HepG2 (cell line): ENCODE results near the gene MMP24OS. TPM values are rescaled to one million over a fixed set of nuclear protein-coding genes. Genes with fewer than 3 reads are reported as not detected.
A peak's percentile ranks its signal among the peaks of the same experiment; 100 is the strongest.

ENCODE experiments used
- ATAC-seq: fragments of 200-7000 bp; cut with Tn5 transposase; 3 replicates; pipeline ENCODE4 v1.9.1; 2020; ENCODE audit warnings: mild to moderate bottlenecking, moderate library complexity
- BruUV-seq: library from RNA; stranded (reverse); fragments of 400-500 nt; replicated peaks from 2 replicates; lab custom pipeline; 2021; lab: Mats Ljungman, UMichigan
- CTCF ChIA-PET: fragments of 300-600 bp; formaldehyde crosslinking; extraction: SDS; loops from one replicate; lab custom pipeline; 2021; ENCODE audit warnings: low total read pairs, inconsistent platforms, low intra/inter-chr PET ratio; lab: Yijun Ruan, JAX
- POLR2A ChIA-PET: fragments of 350-600 bp; sonication (Branson Sonifier 250); formaldehyde crosslinking; loops from one replicate; lab custom pipeline; 2020; ENCODE audit warnings: antibody characterized with exemption, inconsistent platforms; lab: Yijun Ruan, JAX
- DNase-seq: peaks from one replicate; pipeline ENCODE4 v3.0.0-alpha.2; 2015; ENCODE audit warnings: low spot score
- FAIRE-seq: peaks from 3 replicates; lab custom pipeline; 2011; peaks lifted over from hg19 to GRCh38; lab: Jason Lieb, UNC
- H2AFZ ChIP-seq: one replicate; pipeline ENCODE4 v1.6.1; 2011; ENCODE audit warnings: low read length, inconsistent platforms
- H3K27ac ChIP-seq: fragments of 300-600 bp; 3 replicates; pipeline ENCODE4 v1.8.0; 2011; ENCODE audit warnings: mixed run types, mild to moderate bottlenecking, mixed read lengths, low read length, inconsistent platforms; ENCODE audit not compliant: insufficient read depth; ENCODE audit errors: extremely low read length
- H3K27me3 ChIP-seq, 2 experiments: fragments of 200-600 bp in 1 of 2; 2 replicates in 1 of 2; 3 replicates in 1 of 2; pipeline versions ENCODE4 v1.6.0 to v1.8.0; 2011; ENCODE audit warnings: low read length in 2 of 2, mild to moderate bottlenecking in 2 of 2, moderate library complexity in 2 of 2, inconsistent platforms in 1 of 2; ENCODE audit not compliant: insufficient read depth in 2 of 2, control insufficient read depth in 1 of 2
- H3K36me3 ChIP-seq, 2 experiments: fragments of 200-600 bp in 1 of 2; replicated peaks in 1 of 2; 2 replicates in 1 of 2; 3 replicates in 1 of 2; pipeline versions ENCODE4 v1.5.1 to v1.8.0; 2011; ENCODE audit warnings: low read length in 2 of 2, inconsistent platforms in 1 of 2; ENCODE audit not compliant: insufficient read depth in 2 of 2, control insufficient read depth in 1 of 2
- H3K4me1 ChIP-seq: 2 replicates; pipeline ENCODE4 v1.5.1; 2012; ENCODE audit warnings: low read length, inconsistent platforms; ENCODE audit not compliant: insufficient read depth
- H3K4me2 ChIP-seq: 2 replicates; pipeline ENCODE4 v1.6.0; 2011; ENCODE audit warnings: low read depth, low read length, inconsistent platforms
- H3K4me3 ChIP-seq, 3 experiments: fragments of 200-600 bp in 1 of 3; sonication (generic), shearing (Covaris generic) in 1 of 3; replicated peaks in 1 of 3; 2 replicates each; pipeline ENCODE4 v1.5.1; 2011 to 2016; ENCODE audit warnings: low read length in 3 of 3, inconsistent platforms in 2 of 3, low read depth in 2 of 3, mild to moderate bottlenecking in 2 of 3, control low read depth in 1 of 3, mixed read lengths in 1 of 3; ENCODE audit not compliant: insufficient read depth in 1 of 3
- H3K79me2 ChIP-seq: one replicate; pipeline ENCODE4 v1.6.1; 2011; ENCODE audit warnings: low read length, inconsistent platforms; ENCODE audit not compliant: insufficient read depth
- H3K9ac ChIP-seq: 2 replicates; pipeline ENCODE4 v1.6.0; 2011; ENCODE audit warnings: mild to moderate bottlenecking, low read depth, low read length, inconsistent platforms; ENCODE audit not compliant: insufficient read depth
- H3K9me3 ChIP-seq: 2 replicates; pipeline ENCODE4 v1.5.1; 2012; ENCODE audit warnings: mild to moderate bottlenecking, low read length
- H4K20me1 ChIP-seq: 2 replicates; pipeline ENCODE4 v1.6.0; 2011; ENCODE audit warnings: inconsistent platforms, mild to moderate bottlenecking, low read length, moderate library complexity; ENCODE audit not compliant: insufficient read depth
- BHLHE40 ChIP-seq: IDR thresholded peaks from 2 replicates; pipeline ENCODE4 v1.6.1; 2011; ENCODE audit warnings: low read length, improper control_type of control experiment
- BRCA1 ChIP-seq: sonication (generic); formaldehyde crosslinking; IDR thresholded peaks from 2 replicates; pipeline ENCODE4 v1.4.0; 2020; ENCODE audit warnings: missing genetic modification reagents
- PAF1 ChIP-seq: IDR thresholded peaks from 2 replicates; pipeline ENCODE4 v1.6.1; 2016; ENCODE audit warnings: missing genetic modification reagents, missing compliant biosample characterization
- POLR2A ChIP-seq, 2 experiments: IDR thresholded peaks; 2 replicates each; pipeline ENCODE4 v1.6.1; 2011; ENCODE audit warnings: low read depth in 2 of 2, low read length in 2 of 2, mild to moderate bottlenecking in 1 of 2, moderate library complexity in 1 of 2; ENCODE audit not compliant: insufficient read depth in 1 of 2
- TAF15 ChIP-seq: fragments of 200-400 bp; formaldehyde crosslinking; IDR thresholded peaks from one replicate; pipeline ENCODE4 v1.6.1; 2018; ENCODE audit warnings: mild to moderate bottlenecking, low read depth, low read length; ENCODE audit not compliant: poor library complexity, severe bottlenecking
- TMF1 ChIP-seq: sonication (generic); formaldehyde crosslinking; IDR thresholded peaks from 2 replicates; pipeline ENCODE4 v1.8.1; 2022; ENCODE audit warnings: low read depth, missing genetic modification reagents
- TOPORS ChIP-seq: sonication (generic); formaldehyde crosslinking; IDR thresholded peaks from 2 replicates; pipeline ENCODE4 v1.8.0; 2023; ENCODE audit warnings: mild to moderate bottlenecking, missing genetic modification reagents
- ZEB1 ChIP-seq: IDR thresholded peaks from 2 replicates; pipeline ENCODE4 v1.6.1; 2012; ENCODE audit warnings: mild to moderate bottlenecking, low read depth, inconsistent platforms; ENCODE audit not compliant: insufficient replicate concordance
- ZFP36 ChIP-seq: fragments of 150-350 bp; IDR thresholded peaks from 2 replicates; pipeline ENCODE4 v1.6.1; 2018; ENCODE audit warnings: borderline replicate concordance, low read length, low read depth; ENCODE audit not compliant: partially characterized antibody
- ZFP62 ChIP-seq: sonication (generic); formaldehyde crosslinking; IDR thresholded peaks from 2 replicates; pipeline ENCODE4 v1.4.0; 2020; ENCODE audit warnings: missing genetic modification reagents
- ZNF136 ChIP-seq: sonication (generic); formaldehyde crosslinking; IDR thresholded peaks from 2 replicates; pipeline ENCODE4 v1.8.1; 2022; ENCODE audit warnings: low read depth, mild to moderate bottlenecking, moderate library complexity, missing genetic modification reagents
- ZNF263 ChIP-seq: sonication (generic); formaldehyde crosslinking; IDR thresholded peaks from 2 replicates; pipeline ENCODE4 v1.4.0; 2020; ENCODE audit warnings: missing genetic modification reagents
- ZNF441 ChIP-seq: sonication (generic); formaldehyde crosslinking; IDR thresholded peaks from 2 replicates; pipeline ENCODE4 v1.7.0; 2021; ENCODE audit warnings: missing genetic modification reagents, borderline replicate concordance
- ZNF572 ChIP-seq: sonication (generic); formaldehyde crosslinking; IDR thresholded peaks from 2 replicates; pipeline ENCODE4 v1.5.1; 2020; ENCODE audit warnings: mild to moderate bottlenecking, missing genetic modification reagents
- ZNF776 ChIP-seq: sonication (generic); formaldehyde crosslinking; IDR thresholded peaks from 2 replicates; pipeline ENCODE4 v1.4.0; 2020; ENCODE audit warnings: mild to moderate bottlenecking, missing genetic modification reagents
- WGBS: methylation state at CpG from one replicate; pipeline ENCODE4 v1.1.6; 2017; ENCODE audit warnings: low lambda C conversion rate; 5-methylcytosine and 5-hydroxymethylcytosine counted together
- in situ Hi-C: cut with HindIII; loops from 2 replicates; pipeline ENCODE4 v1.10.0; 2017; ENCODE audit warnings: low pct_unique_long_range_greater_than_20kb; ENCODE audit not compliant: extremely low pct_ligation_motif_present
- intact Hi-C: fragments of 100-400 bp; cut with micrococcal nuclease; formaldehyde crosslinking; loops from one replicate; pipeline ENCODE4 v1.10.0; 2022; ENCODE audit not compliant: unreplicated experiment
- polyA plus RNA-seq, 8 experiments: library from polyadenylated mRNA; depleted of rRNA in 3 of 8; stranded (reverse) in 7 of 8; unstranded in 1 of 8; fragments of >200 nt; fragmentation: Illumina TruSeq in 4 of 8; extraction: Trizol in 4 of 8; gene quantifications; 2 replicates each; pipeline versions ENCODE4 v1.2.1 to v1.2.3, GENCODE V29; 2011 to 2016; ENCODE audit warnings: low read depth in 4 of 8, missing spikeins in 1 of 8, mixed read lengths in 1 of 8; ENCODE audit not compliant: insufficient read depth in 1 of 8
- total RNA-seq, 5 experiments: library from RNA; depleted of rRNA; stranded (reverse); fragments of >200 nt; fragmentation: Illumina TruSeq; extraction: Trizol; gene quantifications; 2 replicates each; pipeline ENCODE4 v1.2.3, GENCODE V29; 2016; ENCODE audit warnings: low read depth in 1 of 5
- TF ChIP-seq, protein P1 (sequence below): sonication (generic); formaldehyde crosslinking; IDR thresholded peaks from 2 replicates; pipeline ENCODE4 v1.4.0; 2020; ENCODE audit warnings: missing genetic modification reagents
- TF ChIP-seq, protein P2 (sequence below): sonication (generic); formaldehyde crosslinking; IDR thresholded peaks from 2 replicates; pipeline ENCODE4 v1.4.0; 2020; ENCODE audit warnings: missing genetic modification reagents, borderline replicate concordance
- TF ChIP-seq, protein P3 (sequence below): sonication (generic); formaldehyde crosslinking; IDR thresholded peaks from 2 replicates; pipeline ENCODE4 v1.4.0; 2020; ENCODE audit warnings: missing genetic modification reagents, borderline replicate concordance
- TF ChIP-seq, protein P4 (sequence below): sonication (generic); formaldehyde crosslinking; IDR thresholded peaks from 2 replicates; pipeline ENCODE4 v1.4.0; 2020; ENCODE audit warnings: mild to moderate bottlenecking, missing genetic modification reagents

Gene MMP24OS
- total and polyA plus RNA-seq, 2 of the 13 experiments (the other 11 are each of a cell fraction or from before 2014, with no cell fraction given): 6.0 to 8.5 TPM

DNA sequence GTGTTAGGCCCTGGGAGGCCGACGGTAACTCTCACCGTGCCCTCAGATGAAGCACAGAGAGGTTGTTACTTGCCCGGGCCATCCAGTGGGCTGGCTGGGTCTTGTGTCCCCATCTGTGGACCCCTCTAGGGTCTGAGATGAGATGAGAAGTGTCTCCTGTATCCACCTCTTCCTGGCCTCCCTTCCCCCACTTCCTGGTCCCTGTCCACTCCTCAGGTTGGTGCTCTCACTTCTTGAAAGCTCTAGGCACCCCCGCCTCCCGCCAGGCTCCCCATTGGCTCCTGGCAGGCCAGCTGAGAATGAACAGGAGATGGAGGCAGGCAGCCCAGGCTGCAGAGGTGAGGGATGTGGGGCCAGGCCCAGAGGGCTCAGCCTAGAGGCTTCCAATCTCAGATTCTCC lies 1.5 kb downstream of the MMP24OS start (continued):
- TF ChIP-seq TAF15 (peak; percentile 34), TOPORS (peak; percentile 66; the same call in 1 of the 2 replicates), POLR2A (IDR thresholded peaks at IDR 0.05; ENCODE audit: insufficient read depth in 1 of 2, low read depth in 2 of 2, low read length in 2 of 2) (peak; percentile 16 to 30; a peak in 2 of 4 replicates), PAF1 (peak; percentile 67; the same call in 1 of the 2 replicates)

DNA sequence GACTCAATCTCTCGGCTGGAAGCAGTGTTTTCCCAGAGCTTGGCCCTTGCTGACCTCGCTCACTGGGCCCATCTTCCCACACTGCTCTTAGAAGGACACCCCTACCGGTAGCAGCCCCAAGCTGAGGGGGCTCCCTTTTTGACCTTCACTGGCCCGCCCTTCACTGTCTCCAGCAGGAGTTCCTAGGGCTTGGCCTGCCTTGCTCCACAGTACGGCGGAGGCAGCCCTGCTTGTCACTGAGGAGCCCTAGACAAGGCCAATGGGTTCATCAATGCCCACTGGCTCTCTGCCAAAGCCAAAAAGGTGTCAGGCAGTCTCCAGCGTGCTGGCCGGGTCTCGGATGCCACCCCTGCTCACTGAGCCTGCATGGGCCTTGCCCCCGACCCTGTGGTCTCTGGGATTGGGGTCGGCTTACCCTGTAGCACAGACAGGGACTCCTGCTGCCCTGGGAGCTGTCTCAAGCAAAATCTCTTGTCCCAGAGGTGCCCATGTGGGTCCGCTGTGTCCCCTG lies 2.1 kb downstream of the MMP24OS start:
- no peaks in the 10 kb centered on the region for H3K9me3 ChIP-seq
- no peak overlapping the region for H3K4me2 ChIP-seq
- intact Hi-C loops: no loop called here
- peaks cover 15% of the 10 kb centered on the region for H3K4me1 ChIP-seq
- peaks cover 23% of the 10 kb centered on the region for H4K20me1 ChIP-seq
- no peak overlapping the region for H3K27ac ChIP-seq
- ATAC-seq (peak; percentile 3), DNase-seq (no peak), FAIRE-seq (no peak)
- peaks cover 6% of the 10 kb centered on the region for H3K79me2 ChIP-seq
- no peak overlapping the region for H3K4me3 ChIP-seq
- 95% methylated on average over 12 of the region's 12 CpGs for WGBS
- in situ Hi-C loops: no loop called here
- POLR2A ChIA-PET: interaction anchor here (0.8 to 8.8 kb wide), 4 partner anchors 8 to 450 kb away, joined by 3 to 80 read pairs (median 10); partner anchors contain the start of genes EIF6 and NCOA6
- no peak overlapping the region for H2AFZ ChIP-seq
- BruUV-seq: TSS peak; percentile 3
- CTCF ChIA-PET: no interaction called here
- no peaks in the 10 kb centered on the region for H3K27me3 ChIP-seq
- no peak overlapping the region for H3K9ac ChIP-seq
- H3K36me3 ChIP-seq: peaks cover 29 to 41% of the 10 kb centered on the region in 2 experiments
- TF ChIP-seq ZNF263 (CRISPR knock-in tag): no peak
- TF ChIP-seq ZNF136 (CRISPR knock-in tag): no peak
- TF ChIP-seq, protein P1, sequence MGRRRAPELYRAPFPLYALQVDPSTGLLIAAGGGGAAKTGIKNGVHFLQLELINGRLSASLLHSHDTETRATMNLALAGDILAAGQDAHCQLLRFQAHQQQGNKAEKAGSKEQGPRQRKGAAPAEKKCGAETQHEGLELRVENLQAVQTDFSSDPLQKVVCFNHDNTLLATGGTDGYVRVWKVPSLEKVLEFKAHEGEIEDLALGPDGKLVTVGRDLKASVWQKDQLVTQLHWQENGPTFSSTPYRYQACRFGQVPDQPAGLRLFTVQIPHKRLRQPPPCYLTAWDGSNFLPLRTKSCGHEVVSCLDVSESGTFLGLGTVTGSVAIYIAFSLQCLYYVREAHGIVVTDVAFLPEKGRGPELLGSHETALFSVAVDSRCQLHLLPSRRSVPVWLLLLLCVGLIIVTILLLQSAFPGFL (CRISPR knock-in tag): no peak
- TF ChIP-seq, protein P2, sequence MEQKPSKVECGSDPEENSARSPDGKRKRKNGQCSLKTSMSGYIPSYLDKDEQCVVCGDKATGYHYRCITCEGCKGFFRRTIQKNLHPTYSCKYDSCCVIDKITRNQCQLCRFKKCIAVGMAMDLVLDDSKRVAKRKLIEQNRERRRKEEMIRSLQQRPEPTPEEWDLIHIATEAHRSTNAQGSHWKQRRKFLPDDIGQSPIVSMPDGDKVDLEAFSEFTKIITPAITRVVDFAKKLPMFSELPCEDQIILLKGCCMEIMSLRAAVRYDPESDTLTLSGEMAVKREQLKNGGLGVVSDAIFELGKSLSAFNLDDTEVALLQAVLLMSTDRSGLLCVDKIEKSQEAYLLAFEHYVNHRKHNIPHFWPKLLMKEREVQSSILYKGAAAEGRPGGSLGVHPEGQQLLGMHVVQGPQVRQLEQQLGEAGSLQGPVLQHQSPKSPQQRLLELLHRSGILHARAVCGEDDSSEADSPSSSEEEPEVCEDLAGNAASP: peak; percentile 2; the same call in 1 of the 2 replicates
- no peak for TF ChIP-seq ZNF572
- no peak for TF ChIP-seq BRCA1 (CRISPR knock-in tag)
- TF ChIP-seq, protein P3, sequence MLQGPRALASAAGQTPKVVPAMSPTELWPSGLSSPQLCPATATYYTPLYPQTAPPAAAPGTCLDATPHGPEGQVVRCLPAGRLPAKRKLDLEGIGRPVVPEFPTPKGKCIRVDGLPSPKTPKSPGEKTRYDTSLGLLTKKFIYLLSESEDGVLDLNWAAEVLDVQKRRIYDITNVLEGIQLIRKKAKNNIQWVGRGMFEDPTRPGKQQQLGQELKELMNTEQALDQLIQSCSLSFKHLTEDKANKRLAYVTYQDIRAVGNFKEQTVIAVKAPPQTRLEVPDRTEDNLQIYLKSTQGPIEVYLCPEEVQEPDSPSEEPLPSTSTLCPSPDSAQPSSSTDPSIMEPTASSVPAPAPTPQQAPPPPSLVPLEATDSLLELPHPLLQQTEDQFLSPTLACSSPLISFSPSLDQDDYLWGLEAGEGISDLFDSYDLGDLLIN (CRISPR knock-in tag): no peak
- TF ChIP-seq BHLHE40: no peak
- TF ChIP-seq ZEB1: no peak
- no peak for TF ChIP-seq TMF1 (CRISPR knock-in tag)
- no peak for TF ChIP-seq ZFP36
- TF ChIP-seq, protein P4, sequence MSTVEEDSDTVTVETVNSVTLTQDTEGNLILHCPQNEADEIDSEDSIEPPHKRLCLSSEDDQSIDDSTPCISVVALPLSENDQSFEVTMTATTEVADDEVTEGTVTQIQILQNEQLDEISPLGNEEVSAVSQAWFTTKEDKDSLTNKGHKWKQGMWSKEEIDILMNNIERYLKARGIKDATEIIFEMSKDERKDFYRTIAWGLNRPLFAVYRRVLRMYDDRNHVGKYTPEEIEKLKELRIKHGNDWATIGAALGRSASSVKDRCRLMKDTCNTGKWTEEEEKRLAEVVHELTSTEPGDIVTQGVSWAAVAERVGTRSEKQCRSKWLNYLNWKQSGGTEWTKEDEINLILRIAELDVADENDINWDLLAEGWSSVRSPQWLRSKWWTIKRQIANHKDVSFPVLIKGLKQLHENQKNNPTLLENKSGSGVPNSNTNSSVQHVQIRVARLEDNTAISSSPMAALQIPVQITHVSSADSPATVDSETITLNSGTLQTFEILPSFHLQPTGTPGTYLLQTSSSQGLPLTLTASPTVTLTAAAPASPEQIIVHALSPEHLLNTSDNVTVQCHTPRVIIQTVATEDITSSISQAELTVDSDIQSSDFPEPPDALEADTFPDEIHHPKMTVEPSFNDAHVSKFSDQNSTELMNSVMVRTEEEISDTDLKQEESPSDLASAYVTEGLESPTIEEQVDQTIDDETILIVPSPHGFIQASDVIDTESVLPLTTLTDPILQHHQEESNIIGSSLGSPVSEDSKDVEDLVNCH (CRISPR knock-in tag): no peak
- TF ChIP-seq ZFP62 (CRISPR knock-in tag): no peak
- TF ChIP-seq ZNF776 (CRISPR knock-in tag): no peak
- TF ChIP-seq ZNF441 (CRISPR knock-in tag): no peak
